Hepatocyte (in vitro differentiated cells): ENCODE data around the gene GMCL1. TPM values are rescaled to one million over a fixed set of nuclear protein-coding genes. Genes with fewer than 3 reads are reported as not detected.

Source experiments
- DNase-seq: peaks from one replicate; pipeline ENCODE4 v3.0.0-alpha.2; 2016; ENCODE audit warnings: low spot score
- H2AFZ ChIP-seq: fragments of 200-600 bp; sonication (generic); 2 replicates; pipeline ENCODE4 v1.6.0; 2016; ENCODE audit warnings: antibody characterized with exemption, mild to moderate bottlenecking
- H3K27ac ChIP-seq: fragments of 200-600 bp; sonication (generic); 2 replicates; pipeline ENCODE4 v1.5.1; 2016; ENCODE audit warnings: mild to moderate bottlenecking
- H3K27me3 ChIP-seq: fragments of 200-600 bp; sonication (generic); 2 replicates; pipeline ENCODE4 v1.6.1; 2016
- H3K36me3 ChIP-seq: fragments of 200-600 bp; sonication (generic); replicated peaks from 2 replicates; pipeline ENCODE4 v1.5.1; 2016; ENCODE audit warnings: low read depth; ENCODE audit not compliant: insufficient read depth
- H3K4me1 ChIP-seq: fragments of 200-600 bp; sonication (generic); 2 replicates; pipeline ENCODE4 v1.5.1; 2016; ENCODE audit warnings: mild to moderate bottlenecking, moderate library complexity; ENCODE audit not compliant: insufficient read depth
- H3K4me2 ChIP-seq: fragments of 200-600 bp; sonication (generic); 2 replicates; pipeline ENCODE4 v1.6.0; 2016
- H3K4me3 ChIP-seq: fragments of 200-600 bp; sonication (generic); 2 replicates; pipeline ENCODE4 v1.5.1; 2016; ENCODE audit warnings: mild to moderate bottlenecking
- H3K79me2 ChIP-seq: fragments of 200-600 bp; sonication (generic); 2 replicates; pipeline ENCODE4 v1.6.0; 2017; ENCODE audit warnings: mild to moderate bottlenecking
- H3K9me2 ChIP-seq: fragments of 200-600 bp; sonication (generic); replicated peaks from 2 replicates; pipeline ENCODE4 v1.6.0; 2017; ENCODE audit warnings: mild to moderate bottlenecking; ENCODE audit not compliant: insufficient read depth
- H3K9me3 ChIP-seq: fragments of 200-600 bp; sonication (generic); 2 replicates; pipeline ENCODE4 v1.5.1; 2016; ENCODE audit warnings: low read depth, mild to moderate bottlenecking
- H4K20me1 ChIP-seq: fragments of 200-600 bp; sonication (generic); 2 replicates; pipeline ENCODE4 v1.6.0; 2016; ENCODE audit warnings: mild to moderate bottlenecking; ENCODE audit not compliant: insufficient read depth, poor library complexity, severe bottlenecking
- CTCF ChIP-seq: fragments of 200-600 bp; sonication (generic); IDR thresholded peaks from 2 replicates; pipeline ENCODE4 v1.5.1; 2016; ENCODE audit warnings: antibody characterized with exemption, mild to moderate bottlenecking; ENCODE audit not compliant: poor library complexity
- EZH2 ChIP-seq: fragments of 200-600 bp; sonication (generic); IDR thresholded peaks from 2 replicates; pipeline ENCODE4 v1.6.1; 2016; ENCODE audit warnings: antibody characterized with exemption, mild to moderate bottlenecking, borderline replicate concordance
- EZH2phosphoT487 ChIP-seq: fragments of 200-600 bp; sonication (generic); IDR thresholded peaks from one replicate; pipeline ENCODE4 v1.6.1; 2018; ENCODE audit warnings: antibody characterized with exemption, mild to moderate bottlenecking, low read depth, moderate library complexity; ENCODE audit not compliant: unreplicated experiment, severe bottlenecking
- WGBS: methylation state at CpG from one replicate; pipeline ENCODE4 v1.1.6; 2016; ENCODE audit warnings: low lambda C conversion rate; ENCODE audit errors: missing lambda C conversion rate; 5-methylcytosine and 5-hydroxymethylcytosine counted together
- polyA plus RNA-seq: library from polyadenylated mRNA; unstranded; fragments of >200 nt; fragmentation: Nextera tagmentation; extraction: Ambion mirVana; gene quantifications from 2 replicates; pipeline ENCODE4 v1.2.1, GENCODE V29; 2016
- total RNA-seq: library from RNA; depleted of rRNA; stranded (reverse); fragments of >200 nt; gene quantifications from 2 replicates; pipeline ENCODE4 v1.2.3, GENCODE V29; 2014

GMCL1 gene
- total and polyA plus RNA-seq, 2 experiments from 2014 or later = 18.1 to 18.8 TPM

- Histone ChIP-seq H3K9me3 (no peaks in the 10 kb centered on the region), H3K9me2 (no peaks in the 10 kb centered on the region), H4K20me1 (no peaks in the 10 kb centered on the region), H3K36me3 (no peaks in the 10 kb centered on the region), H3K4me3 (no peak overlapping the region), H3K4me2 (no peak overlapping the region), H3K79me2 (peaks cover 17% of the 10 kb centered on the region), H2AFZ (no peak overlapping the region), H3K27ac (peak overlapping the region; percentile 90), H3K27me3 (no peaks in the 10 kb centered on the region), H3K4me1 (peaks cover 33% of the 10 kb centered on the region)
- TF ChIP-seq CTCF (no peak), EZH2phosphoT487 (no peak), EZH2 (no peak)
- no peak for DNase-seq
Observed at GRCh38 chr2:69791045-69791444, 38.4 kb upstream of the GMCL1 start.

GRCh38 chr2:69796174-69796573 lies 33.3 kb upstream of the GMCL1 start:
- H3K9me2 ChIP-seq = no peaks in the 10 kb centered on the region
- H3K9me3 ChIP-seq = no peaks in the 10 kb centered on the region
- H3K4me3 ChIP-seq = no peak overlapping the region
- WGBS = 87% methylated on average over 1 of the region's 1 CpG
- peaks cover 29% of the 10 kb centered on the region for H3K79me2 ChIP-seq
- H3K4me2 ChIP-seq = peak overlapping the region; percentile 82
- H3K4me1 ChIP-seq = peaks cover 51% of the 10 kb centered on the region
- DNase-seq = no peak
- H2AFZ ChIP-seq = no peak overlapping the region
- TF ChIP-seq EZH2phosphoT487 (no peak), CTCF (no peak), EZH2 (no peak)
- peak overlapping the region; percentile 97 for H3K27ac ChIP-seq
- H3K36me3 ChIP-seq = no peaks in the 10 kb centered on the region
- no peaks in the 10 kb centered on the region for H4K20me1 ChIP-seq
- no peaks in the 10 kb centered on the region for H3K27me3 ChIP-seq

GRCh38 chr2:69797235-69797634 lies 32.2 kb upstream of the GMCL1 start:
- Histone ChIP-seq H2AFZ (no peak overlapping the region), H3K4me1 (peaks cover 53% of the 10 kb centered on the region), H3K4me2 (peak overlapping the region; percentile 82), H3K4me3 (no peak overlapping the region), H3K79me2 (peaks cover 24% of the 10 kb centered on the region), H3K9me2 (no peaks in the 10 kb centered on the region), H4K20me1 (no peaks in the 10 kb centered on the region), H3K9me3 (no peaks in the 10 kb centered on the region), H3K27ac (peak overlapping the region; percentile 97), H3K36me3 (no peaks in the 10 kb centered on the region), H3K27me3 (no peaks in the 10 kb centered on the region)
- 56% methylated on average over 4 of the region's 4 CpGs for whole genome bisulfite sequencing
- TF ChIP-seq EZH2 (no peak), EZH2phosphoT487 (no peak), CTCF (no peak)
- DNase-seq = no peak

- Histone ChIP-seq H3K9me3 (no peaks in the 10 kb centered on the region), H3K27me3 (no peaks in the 10 kb centered on the region), H3K36me3 (no peaks in the 10 kb centered on the region), H3K79me2 (peaks cover 24% of the 10 kb centered on the region), H3K9me2 (no peaks in the 10 kb centered on the region), H2AFZ (no peak overlapping the region), H3K4me2 (peak overlapping the region; percentile 82), H3K4me3 (no peak overlapping the region), H3K4me1 (peaks cover 53% of the 10 kb centered on the region), H4K20me1 (no peaks in the 10 kb centered on the region), H3K27ac (peak overlapping the region; percentile 97)
- 42% methylated on average over 3 of the region's 3 CpGs for WGBS
- DNase-seq = no peak
- TF ChIP-seq CTCF = no peak
- no peak for TF ChIP-seq EZH2phosphoT487
- no peak for TF ChIP-seq EZH2
Observed at GRCh38 chr2:69797836-69798289, 31.6 kb upstream of the GMCL1 start.
